IMR-90 (cell line): ENCODE data around the gene TLR10. TPM values are rescaled to one million over a fixed set of nuclear protein-coding genes. Genes with fewer than 3 reads are reported as not detected.

Experiments
- ATAC-seq: fragments of 200-7000 bp; cut with Tn5 transposase; 2 replicates; pipeline ENCODE4 v1.9.1; 2020; ENCODE audit warnings: low read depth, mild to moderate bottlenecking, moderate library complexity
- BruUV-seq: library from RNA; stranded (reverse); fragments of 400-500 nt; replicated peaks from 2 replicates; lab custom pipeline; 2021; lab: Mats Ljungman, UMichigan
- CTCF ChIA-PET: fragments of 300-600 bp; formaldehyde crosslinking; extraction: SDS; loops from one replicate; lab custom pipeline; 2021; ENCODE audit warnings: antibody characterized with exemption; lab: Yijun Ruan, JAX
- POLR2A ChIA-PET: fragments of 300-600 bp; sonication (Branson Sonifier 250); formaldehyde crosslinking; loops from one replicate; lab custom pipeline; 2022; ENCODE audit warnings: antibody characterized with exemption; ENCODE audit not compliant: unreplicated experiment; lab: Charles Lee
- DNase-seq: peaks from one replicate; pipeline ENCODE4 v3.0.0; 2013
- H2AFZ ChIP-seq: replicated peaks from 2 replicates; pipeline ENCODE3; 2013; ENCODE audit warnings: low read length, mild to moderate bottlenecking; ENCODE audit not compliant: poor library complexity
- H2AK5ac ChIP-seq: 2 replicates; pipeline ENCODE4 v1.6.1; 2013; ENCODE audit warnings: low read depth, low read length, inconsistent platforms
- H2AK9ac ChIP-seq: replicated peaks from 2 replicates; pipeline ENCODE3; 2013; ENCODE audit warnings: mild to moderate bottlenecking, low read depth, low read length, moderate library complexity; ENCODE audit not compliant: poor library complexity
- H2BK120ac ChIP-seq: 2 replicates; pipeline ENCODE4 v1.6.1; 2013; ENCODE audit warnings: low read depth, low read length, inconsistent platforms
- H2BK15ac ChIP-seq: 3 replicates; pipeline ENCODE4 v1.6.1; 2013; ENCODE audit warnings: low read depth, low read length, inconsistent platforms
- H2BK20ac ChIP-seq: 2 replicates; pipeline ENCODE4 v1.6.1; 2013; ENCODE audit warnings: low read depth, mild to moderate bottlenecking, inconsistent platforms, low read length, moderate library complexity
- H2BK5ac ChIP-seq: 2 replicates; pipeline ENCODE4 v1.6.1; 2013; ENCODE audit warnings: mild to moderate bottlenecking, low read depth, low read length, inconsistent platforms; ENCODE audit not compliant: poor library complexity, severe bottlenecking
- H3K14ac ChIP-seq: replicated peaks from 2 replicates; pipeline ENCODE4 v1.6.1; 2013; ENCODE audit warnings: low read depth, low read length, inconsistent platforms
- H3K18ac ChIP-seq: 2 replicates; pipeline ENCODE4 v1.6.1; 2013; ENCODE audit warnings: low read depth, low read length, control low read depth
- H3K23ac ChIP-seq: 2 replicates; pipeline ENCODE4 v1.6.1; 2013; ENCODE audit warnings: low read depth, low read length, inconsistent platforms
- H3K27ac ChIP-seq: 2 replicates; pipeline ENCODE4 v1.5.1; 2013; ENCODE audit warnings: mild to moderate bottlenecking, control low read depth, low read length; ENCODE audit not compliant: insufficient read depth
- H3K27me3 ChIP-seq: 2 replicates; pipeline ENCODE4 v1.6.1; 2013; ENCODE audit warnings: low read length; ENCODE audit not compliant: control insufficient read depth, insufficient read depth
- H3K36me3 ChIP-seq: 2 replicates; pipeline ENCODE4 v1.6.1; 2013; ENCODE audit warnings: low read length, mixed read lengths; ENCODE audit not compliant: control insufficient read depth, insufficient read depth
- H3K4ac ChIP-seq: 2 replicates; pipeline ENCODE4 v1.6.1; 2013; ENCODE audit warnings: low read depth, low read length, inconsistent platforms
- H3K4me1 ChIP-seq: 2 replicates; pipeline ENCODE4 v1.6.1; 2013; ENCODE audit warnings: low read length, mixed read lengths; ENCODE audit not compliant: control insufficient read depth, insufficient read depth
- H3K4me2 ChIP-seq: 2 replicates; pipeline ENCODE4 v1.6.1; 2013; ENCODE audit warnings: low read depth, mild to moderate bottlenecking, control low read depth, low read length, moderate library complexity
- H3K4me3 ChIP-seq: 2 replicates; pipeline ENCODE4 v1.5.1; 2013; ENCODE audit warnings: low read depth, mild to moderate bottlenecking, control low read depth, low read length, moderate library complexity; ENCODE audit not compliant: insufficient read depth
- H3K56ac ChIP-seq: 2 replicates; pipeline ENCODE4 v1.6.1; 2013; ENCODE audit warnings: low read length, inconsistent platforms; ENCODE audit not compliant: insufficient read depth; ENCODE audit errors: extremely low read depth
- H3K79me1 ChIP-seq, 2 experiments: 2 replicates each; pipeline ENCODE4 v1.6.1; 2013; ENCODE audit warnings: low read length in 2 of 2, inconsistent platforms in 1 of 2, low read depth in 1 of 2
- H3K9ac ChIP-seq: 2 replicates; pipeline ENCODE4 v1.6.1; 2013; ENCODE audit warnings: low read depth, low read length, control low read depth
- H3K9me1 ChIP-seq: 2 replicates; pipeline ENCODE4 v1.6.1; 2013; ENCODE audit warnings: low read length, inconsistent platforms; ENCODE audit not compliant: insufficient read depth
- H3K9me3 ChIP-seq: 2 replicates; pipeline ENCODE4 v1.6.1; 2013; ENCODE audit warnings: low read length; ENCODE audit not compliant: control insufficient read depth, insufficient read depth
- H4K20me1 ChIP-seq: 2 replicates; pipeline ENCODE4 v1.6.1; 2013; ENCODE audit warnings: low read length, inconsistent platforms; ENCODE audit not compliant: insufficient read depth
- H4K5ac ChIP-seq: 2 replicates; pipeline ENCODE4 v1.6.1; 2013; ENCODE audit warnings: mild to moderate bottlenecking, low read depth, low read length, control low read depth
- H4K8ac ChIP-seq, 2 experiments: 2 replicates each; pipeline ENCODE4 v1.6.1; 2013; ENCODE audit warnings: low read depth in 2 of 2, low read length in 2 of 2, control low read depth in 1 of 2, inconsistent platforms in 1 of 2
- H4K91ac ChIP-seq: 2 replicates; pipeline ENCODE4 v1.6.1; 2013; ENCODE audit warnings: low read depth, low read length, inconsistent platforms; ENCODE audit not compliant: insufficient read depth
- BHLHE40 ChIP-seq: fragments of 150-350 bp; IDR thresholded peaks from 2 replicates; pipeline ENCODE4 v1.6.1; 2016; ENCODE audit warnings: mild to moderate bottlenecking, low read depth, low read length
- CHD1 ChIP-seq: IDR thresholded peaks from 2 replicates; pipeline ENCODE4 v1.6.1; 2012; ENCODE audit warnings: low read depth, low read length, improper control_type of control experiment
- FOS ChIP-seq: fragments of 150-350 bp; IDR thresholded peaks from 2 replicates; pipeline ENCODE4 v1.6.1; 2016; ENCODE audit warnings: low read depth, low read length
- RCOR1 ChIP-seq: IDR thresholded peaks from 2 replicates; pipeline ENCODE4 v1.6.1; 2012; ENCODE audit warnings: mild to moderate bottlenecking, low read length, improper control_type of control experiment; ENCODE audit not compliant: insufficient replicate concordance
- RFX5 ChIP-seq: IDR thresholded peaks from 2 replicates; pipeline ENCODE4 v1.8.0; 2012; ENCODE audit warnings: low read depth, mild to moderate bottlenecking, low read length, moderate library complexity
- SMC3 ChIP-seq: fragments of 150-350 bp; IDR thresholded peaks from 2 replicates; pipeline ENCODE4 v1.6.1; 2016; ENCODE audit warnings: low read depth, mild to moderate bottlenecking, antibody characterized with exemption, low read length, moderate library complexity
- WGBS, 2 experiments: methylation state at CpG; one replicate each; pipeline versions ENCODE4 v1.1.5 to v1.1.7; 2013; ENCODE audit warnings: missing lambda C conversion rate in 2 of 2; ENCODE audit not compliant: insufficient read length in 1 of 2; ENCODE audit errors: extremely low coverage in 2 of 2; 5-methylcytosine and 5-hydroxymethylcytosine counted together
- dilution Hi-C: fragments of 300-500 bp; cut with HindIII; formaldehyde crosslinking; loops from one replicate; pipeline ENCODE4 v1.14.3; 2018; ENCODE audit warnings: low sequenced_read_pairs; ENCODE audit not compliant: unreplicated experiment
- in situ Hi-C: fragments of 300-500 bp; cut with MboI; formaldehyde crosslinking; loops from 3 replicates; pipeline ENCODE4 v1.14.3; 2019; ENCODE audit warnings: low sequenced_read_pairs, inconsistent platforms, mixed read lengths
- intact Hi-C: fragments of 100-400 bp; cut with micrococcal nuclease; formaldehyde crosslinking; loops from 2 replicates; pipeline ENCODE4 v1.10.0; 2022
- microRNA-seq, 2 experiments: library from miRNA; stranded (forward) in 1 of 2; unstranded in 1 of 2; fragments of 10-50 nt in 1 of 2; fragments of <30 nt in 1 of 2; gene quantifications in 1 of 2; microRNA quantifications in 1 of 2; one replicate each; pipeline versions ENCODE3 to v1.1.0; 2013 to 2020; ENCODE audit not compliant: insufficient read depth in 1 of 2, insufficient read length in 1 of 2, unreplicated experiment in 1 of 2
- polyA plus RNA-seq, 3 experiments: library from polyadenylated mRNA; depleted of rRNA; stranded (reverse); fragments of >200 nt; gene quantifications; 2 replicates each; pipeline ENCODE4 v1.2.3, GENCODE V29; 2012; ENCODE audit warnings: low replicate concordance in 1 of 3
- small RNA-seq, 5 experiments: library from RNA; depleted of rRNA; stranded (forward); fragments of <200 nt; gene quantifications; one replicate each; pipeline ENCODE3, GENCODE V24; 2012
- total RNA-seq: library from RNA; depleted of rRNA; stranded (reverse); fragments of >200 nt; gene quantifications from 2 replicates; pipeline ENCODE4 v1.2.3, GENCODE V29; 2012; rRNA removed
- TF ChIP-seq, protein P1 (sequence below): fragments of 150-350 bp; IDR thresholded peaks from 2 replicates; pipeline ENCODE4 v1.6.1; 2017; ENCODE audit warnings: mild to moderate bottlenecking, antibody characterized with exemption, low read length, low read depth
- TF ChIP-seq, protein P2 (sequence below): fragments of 150-350 bp; IDR thresholded peaks from 2 replicates; pipeline ENCODE4 v1.6.1; 2016; ENCODE audit warnings: low read depth, mild to moderate bottlenecking, low read length, moderate library complexity, borderline replicate concordance

Gene TLR10
- total and polyA plus RNA-seq, 2 of the 4 experiments (the other 2 are of a cell fraction), result not detected

DNA sequence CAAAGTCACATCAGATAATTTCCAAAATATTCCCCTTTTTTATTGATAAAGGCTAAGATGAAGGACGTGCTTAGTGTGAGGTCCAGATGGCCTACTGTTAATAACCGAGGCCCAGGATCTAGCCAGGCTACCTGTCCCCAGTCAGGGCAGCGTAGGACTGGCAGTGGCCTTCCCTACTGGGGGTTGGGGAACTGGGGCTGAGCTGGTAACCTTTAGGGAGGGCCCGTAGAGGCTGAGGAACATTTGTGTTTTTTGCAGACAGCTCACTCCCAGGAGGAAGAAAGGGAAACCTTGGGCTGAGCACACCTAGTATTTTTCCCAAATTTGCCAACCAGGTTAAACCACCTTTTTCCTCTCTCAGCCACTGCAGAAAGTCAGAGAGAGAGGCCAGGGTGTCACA, 59.7 kb downstream of the TLR10 start:
- Histone ChIP-seq H3K4ac (no peak overlapping the region), H2AFZ (no peak overlapping the region), H4K8ac (no peak overlapping the region), H3K27me3 (no peaks in the 10 kb centered on the region; the same call in 1 of the 2 replicates), H3K9ac (no peak overlapping the region), H3K36me3 (no peaks in the 10 kb centered on the region), H2BK20ac (no peak overlapping the region), H3K79me1 (no peaks in the 10 kb centered on the region), H2AK9ac (no peak overlapping the region), H3K18ac (no peak overlapping the region), H3K56ac (no peak overlapping the region), H4K5ac (no peak overlapping the region), H3K9me3 (no peaks in the 10 kb centered on the region), H3K9me1 (no peaks in the 10 kb centered on the region), H3K23ac (no peak overlapping the region), H2BK120ac (no peak overlapping the region), H2AK5ac (no peak overlapping the region), H3K4me1 (peaks cover 5% of the 10 kb centered on the region), H3K27ac (no peak overlapping the region), H3K4me3 (no peak overlapping the region), H4K20me1 (no peaks in the 10 kb centered on the region), H4K91ac (no peak overlapping the region), H2BK15ac (no peak overlapping the region), H2BK5ac (no peak overlapping the region), H3K14ac (no peak overlapping the region), H3K4me2 (no peak overlapping the region)
- dilution Hi-C loops (no loop called here), intact Hi-C loops (no loop called here), in situ Hi-C loops (loop anchor here (10.0 kb wide), 1 partner anchor 918 kb away; no protein-coding TSS in a partner anchor)
- ChIA-PET CTCF (interaction anchor here (1.8 kb wide), 1 partner anchor 48 kb away, joined by 6 read pairs; no protein-coding TSS in a partner anchor), POLR2A (no interaction called here)
- TF ChIP-seq, protein P1, sequence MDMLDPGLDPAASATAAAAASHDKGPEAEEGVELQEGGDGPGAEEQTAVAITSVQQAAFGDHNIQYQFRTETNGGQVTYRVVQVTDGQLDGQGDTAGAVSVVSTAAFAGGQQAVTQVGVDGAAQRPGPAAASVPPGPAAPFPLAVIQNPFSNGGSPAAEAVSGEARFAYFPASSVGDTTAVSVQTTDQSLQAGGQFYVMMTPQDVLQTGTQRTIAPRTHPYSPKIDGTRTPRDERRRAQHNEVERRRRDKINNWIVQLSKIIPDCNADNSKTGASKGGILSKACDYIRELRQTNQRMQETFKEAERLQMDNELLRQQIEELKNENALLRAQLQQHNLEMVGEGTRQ, result no peak
- TF ChIP-seq CHD1, result no peak
- TF ChIP-seq, protein P2, sequence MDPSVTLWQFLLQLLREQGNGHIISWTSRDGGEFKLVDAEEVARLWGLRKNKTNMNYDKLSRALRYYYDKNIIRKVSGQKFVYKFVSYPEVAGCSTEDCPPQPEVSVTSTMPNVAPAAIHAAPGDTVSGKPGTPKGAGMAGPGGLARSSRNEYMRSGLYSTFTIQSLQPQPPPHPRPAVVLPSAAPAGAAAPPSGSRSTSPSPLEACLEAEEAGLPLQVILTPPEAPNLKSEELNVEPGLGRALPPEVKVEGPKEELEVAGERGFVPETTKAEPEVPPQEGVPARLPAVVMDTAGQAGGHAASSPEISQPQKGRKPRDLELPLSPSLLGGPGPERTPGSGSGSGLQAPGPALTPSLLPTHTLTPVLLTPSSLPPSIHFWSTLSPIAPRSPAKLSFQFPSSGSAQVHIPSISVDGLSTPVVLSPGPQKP, result no peak
- no peak for TF ChIP-seq SMC3
- no peak for TF ChIP-seq BHLHE40
- TF ChIP-seq RCOR1, result no peak
- TF ChIP-seq FOS, result no peak
- TF ChIP-seq RFX5, result no peak
- WGBS, 2 experiments, result no CpG with 5 or more reads among the region's 4 CpGs
- no peak for DNase-seq
- no peak for ATAC-seq
- BruUV-seq, result no TSS peak

Small RNAs within 50 kb of the gene (microRNA-seq; reads per million reads assigned to microRNA genes)
- not detected for gene RNA5SP158 (ENCODE audit: insufficient read depth, insufficient read length)

Small RNAs within 50 kb of the gene (small RNA-seq; reads per million reads assigned to genes)
- gene RNA5SP158, result 0 reads per million in 5 experiments

Other genes with a start within 250 kb of the TLR10 start
- 8.2 and 9.4 TPM in 2 replicates for gene KLF3, start 118.8 kb downstream of the TLR10 start, total RNA-seq
- 11.6 and 12.6 TPM in 2 replicates for gene KLF3, start 118.8 kb downstream of the TLR10 start, polyA plus RNA-seq (2012; rRNA removed)
- 1.1 TPM in 2 replicates for gene TLR1, start 21.8 kb upstream of the TLR10 start, total RNA-seq
- 0.17 and 0.24 TPM in 2 replicates for gene TLR1, start 21.8 kb upstream of the TLR10 start, polyA plus RNA-seq (2012; rRNA removed)
- 3.9 and 4.4 TPM in 2 replicates for gene TLR6, start 73.8 kb upstream of the TLR10 start, total RNA-seq
- 0.96 and 1.4 TPM in 2 replicates for gene TLR6, start 73.8 kb upstream of the TLR10 start, polyA plus RNA-seq (2012; rRNA removed)
- gene FAM114A1, start 84.8 kb upstream of the TLR10 start, total RNA-seq, result 507 and 649 TPM in 2 replicates
- gene FAM114A1, start 84.8 kb upstream of the TLR10 start, polyA plus RNA-seq (2012; rRNA removed), result 135 and 152 TPM in 2 replicates
- gene TMEM156, start 249.4 kb upstream of the TLR10 start, total RNA-seq, result 0.54 and 0.83 TPM in 2 replicates
- gene TMEM156, start 249.4 kb upstream of the TLR10 start, polyA plus RNA-seq (2012; rRNA removed), result 0.53 and 0.82 TPM in 2 replicates